Fibroblast of villous mesenchyme (primary cell): Measurements from ENCODE around the gene LGALS13. TPM values are rescaled to one million over a fixed set of nuclear protein-coding genes. Genes with fewer than 3 reads are reported as not detected.

Experiments used
- DNase-seq: peaks from one replicate; pipeline ENCODE4 v3.0.0-alpha.2; 2010; ENCODE audit warnings: low read depth
- H3K4me3 ChIP-seq: 2 replicates; pipeline ENCODE4 v1.5.1; 2011; ENCODE audit warnings: low read depth, mild to moderate bottlenecking, low read length
- total RNA-seq: library from RNA; depleted of rRNA; stranded (reverse); fragments of >200 nt; gene quantifications from 2 replicates; pipeline ENCODE4 v1.2.3, GENCODE V29; 2012
- TF ChIP-seq, protein P1 (sequence below): IDR thresholded peaks from 2 replicates; pipeline ENCODE4 v1.5.1; 2012; ENCODE audit warnings: low read depth, mild to moderate bottlenecking, low read length; ENCODE audit not compliant: insufficient read depth

The LGALS13 gene, protein sequence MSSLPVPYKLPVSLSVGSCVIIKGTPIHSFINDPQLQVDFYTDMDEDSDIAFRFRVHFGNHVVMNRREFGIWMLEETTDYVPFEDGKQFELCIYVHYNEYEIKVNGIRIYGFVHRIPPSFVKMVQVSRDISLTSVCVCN
- not detected in 2 replicates for total RNA-seq

DNA sequence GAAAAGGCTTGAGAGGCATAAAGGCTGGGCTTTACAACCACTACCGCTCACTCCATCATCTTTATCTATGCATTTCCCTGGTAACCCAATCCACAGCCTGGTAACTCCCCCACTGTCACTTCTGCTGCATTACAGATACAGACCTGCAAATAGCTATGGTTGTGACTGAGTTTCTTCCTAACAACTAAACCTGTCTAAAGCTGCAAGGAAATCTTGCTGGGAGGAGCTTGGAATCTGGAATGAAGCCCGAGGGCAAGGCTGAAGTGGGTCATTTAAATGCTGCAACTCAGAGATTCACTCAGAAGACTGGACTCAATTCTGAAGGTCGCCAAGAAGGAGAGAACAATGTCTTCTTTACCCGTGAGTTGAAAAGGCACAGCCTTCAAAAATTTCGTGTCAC, at the start of gene LGALS13:
TSS of gene LGALS13 (plus strand) at position 301 of the 400 bp plus-strand sequence. CDS start at position 346, 45 bp downstream.
- TF ChIP-seq, protein P1, sequence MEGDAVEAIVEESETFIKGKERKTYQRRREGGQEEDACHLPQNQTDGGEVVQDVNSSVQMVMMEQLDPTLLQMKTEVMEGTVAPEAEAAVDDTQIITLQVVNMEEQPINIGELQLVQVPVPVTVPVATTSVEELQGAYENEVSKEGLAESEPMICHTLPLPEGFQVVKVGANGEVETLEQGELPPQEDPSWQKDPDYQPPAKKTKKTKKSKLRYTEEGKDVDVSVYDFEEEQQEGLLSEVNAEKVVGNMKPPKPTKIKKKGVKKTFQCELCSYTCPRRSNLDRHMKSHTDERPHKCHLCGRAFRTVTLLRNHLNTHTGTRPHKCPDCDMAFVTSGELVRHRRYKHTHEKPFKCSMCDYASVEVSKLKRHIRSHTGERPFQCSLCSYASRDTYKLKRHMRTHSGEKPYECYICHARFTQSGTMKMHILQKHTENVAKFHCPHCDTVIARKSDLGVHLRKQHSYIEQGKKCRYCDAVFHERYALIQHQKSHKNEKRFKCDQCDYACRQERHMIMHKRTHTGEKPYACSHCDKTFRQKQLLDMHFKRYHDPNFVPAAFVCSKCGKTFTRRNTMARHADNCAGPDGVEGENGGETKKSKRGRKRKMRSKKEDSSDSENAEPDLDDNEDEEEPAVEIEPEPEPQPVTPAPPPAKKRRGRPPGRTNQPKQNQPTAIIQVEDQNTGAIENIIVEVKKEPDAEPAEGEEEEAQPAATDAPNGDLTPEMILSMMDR: no peak
- DNase-seq: no peak
- no peak within 1 kb of the TSS for H3K4me3 ChIP-seq

DNA sequence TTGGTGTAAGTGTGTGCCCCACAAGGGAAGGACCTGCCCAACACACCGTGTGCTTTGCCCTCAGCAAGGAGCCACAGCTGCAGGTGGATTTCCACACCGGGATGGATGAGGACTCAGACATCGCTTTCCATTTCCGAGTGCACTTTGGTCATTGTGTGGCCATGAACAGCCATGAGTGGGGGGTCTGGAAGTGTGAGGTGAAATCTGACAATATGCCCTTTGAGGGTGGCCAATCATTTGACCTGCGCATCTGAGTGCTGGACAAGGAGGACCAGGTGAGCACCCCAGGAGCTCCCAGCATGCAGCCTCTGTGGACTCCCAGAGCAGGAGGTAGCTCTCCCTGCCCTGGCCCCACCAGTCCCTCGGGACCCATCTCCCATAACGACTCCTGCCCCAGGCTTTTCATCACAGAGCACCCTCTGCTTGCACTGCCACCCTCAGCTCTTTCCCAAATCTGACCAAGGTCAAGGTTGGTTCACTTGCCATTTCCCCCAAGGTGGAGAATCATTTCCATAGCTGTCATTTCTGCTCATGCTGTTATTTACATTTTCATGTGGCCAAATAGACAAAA, 49.2 kb upstream of the LGALS13 start:
- no peak for DNase-seq
- TF ChIP-seq, protein P1: no peak
- H3K4me3 ChIP-seq: no peak overlapping the region

DNA sequence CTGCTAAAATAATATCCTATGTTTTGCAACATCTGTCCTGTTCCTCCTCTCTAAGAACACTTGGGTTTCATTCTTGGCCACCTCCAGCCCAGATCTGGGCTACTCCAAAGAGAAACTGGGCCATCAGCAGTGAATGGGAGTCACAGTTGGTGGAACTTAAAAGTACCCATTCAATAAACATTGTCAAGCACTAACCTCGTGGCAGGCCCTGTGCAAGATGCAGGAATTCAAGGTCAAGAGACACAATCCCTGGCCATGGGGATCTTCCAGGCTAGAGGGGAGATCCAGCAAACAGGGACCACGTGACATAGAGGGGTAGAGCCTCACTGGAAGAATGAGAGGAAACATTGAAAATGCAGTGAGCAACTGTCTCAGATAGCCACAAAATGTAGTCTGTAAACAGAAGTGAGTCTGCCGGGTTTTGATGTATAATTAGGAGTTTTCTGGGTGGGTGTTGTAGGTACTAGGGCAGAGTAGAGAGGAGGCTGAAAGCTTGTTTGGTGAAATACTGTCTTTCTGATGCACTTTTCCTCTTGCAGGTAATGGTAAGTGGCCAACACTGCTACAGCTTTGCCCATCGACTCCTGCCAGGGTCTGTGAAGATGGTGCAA, 47.5 kb upstream of the LGALS13 start:
- DNase-seq: no peak
- no peak overlapping the region for H3K4me3 ChIP-seq
- TF ChIP-seq, protein P1: no peak

DNA sequence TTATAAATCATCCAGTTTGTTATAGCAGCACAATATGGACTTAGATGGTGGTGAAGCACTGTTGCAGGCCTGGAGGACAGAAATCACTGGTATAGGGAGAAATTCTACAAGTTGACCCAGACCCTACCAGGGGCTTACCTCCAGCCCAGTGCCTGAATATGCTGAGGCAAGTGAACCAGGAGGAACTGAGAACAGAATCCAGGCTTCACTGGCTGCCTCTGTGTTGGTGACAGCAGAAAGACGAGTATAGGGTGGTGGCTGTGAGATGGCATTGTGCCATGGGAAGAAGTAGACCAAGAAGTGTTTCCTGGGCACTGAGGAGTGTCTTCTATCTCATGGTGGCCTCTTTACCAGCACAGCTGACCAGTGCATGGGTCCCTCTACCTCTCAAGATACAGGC, 46.4 kb upstream of the LGALS13 start:
- DNase-seq: no peak

DNA sequence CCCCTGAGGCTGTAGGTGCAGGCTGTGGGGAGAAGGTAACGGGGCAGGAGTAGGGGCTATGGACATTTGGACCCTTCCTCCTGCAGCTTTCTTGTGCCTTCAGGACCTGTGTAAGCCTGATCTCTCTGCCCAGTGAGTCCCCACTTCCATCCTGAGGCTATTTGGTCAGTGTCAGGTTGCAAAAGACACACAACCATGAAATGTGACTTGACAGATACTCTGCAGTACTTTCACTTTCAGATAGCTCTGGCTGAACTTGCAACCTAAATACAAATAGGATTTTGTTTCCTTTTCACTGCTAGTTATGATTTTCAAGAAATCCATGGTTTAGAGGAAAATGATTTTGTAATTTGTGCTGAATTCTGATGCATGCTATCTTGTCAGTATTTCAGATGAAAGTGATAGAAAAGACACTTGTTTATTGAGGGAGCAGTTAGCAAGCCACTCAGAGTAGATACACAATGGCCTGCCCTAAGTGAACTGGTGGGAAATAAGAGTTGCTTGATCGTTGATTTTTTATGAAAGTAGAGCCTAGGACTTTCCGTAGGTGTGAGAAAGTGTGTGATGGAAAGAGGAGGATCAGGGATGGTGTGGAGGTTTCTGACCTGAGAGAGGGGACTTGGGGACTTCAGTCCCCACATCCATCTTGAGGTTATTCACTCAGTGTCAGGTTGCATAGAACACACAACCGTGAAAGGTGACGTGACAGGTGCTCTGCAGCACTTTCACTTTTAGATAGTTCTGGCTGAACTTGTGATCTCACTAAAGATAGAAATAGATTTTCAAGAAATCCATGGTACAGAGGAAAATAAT, 44.3 kb upstream of the LGALS13 start:
- TF ChIP-seq, protein P1: no peak
- peak; percentile 14 for DNase-seq
- H3K4me3 ChIP-seq: no peak overlapping the region

More for the DNA sequence above, 46.4 kb upstream of the LGALS13 start:
- TF ChIP-seq, protein P1: no peak
- no peak overlapping the region for H3K4me3 ChIP-seq

DNA sequence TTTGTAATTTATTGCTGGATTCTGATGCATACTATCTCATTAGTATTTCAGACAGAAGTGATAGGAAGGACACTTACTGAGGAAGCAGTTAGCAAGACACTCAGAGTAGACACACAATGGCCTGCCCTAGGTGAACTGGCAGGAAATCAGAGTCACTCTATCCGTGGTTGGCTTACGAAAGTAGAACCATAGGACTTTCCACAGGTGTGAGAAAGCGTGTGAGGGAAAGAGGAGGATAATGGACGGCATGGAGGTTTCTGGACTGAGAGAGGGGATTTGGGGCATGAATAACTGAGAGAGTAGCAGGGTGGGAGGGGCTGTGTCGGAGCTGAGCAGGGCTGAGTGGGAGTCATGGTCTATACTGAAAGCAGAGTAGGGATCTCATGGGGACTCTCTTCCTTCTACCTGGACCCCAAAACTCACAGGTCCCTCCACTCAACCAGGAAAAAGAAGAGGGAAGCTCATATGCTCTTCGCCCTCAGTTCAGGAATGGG, 43.7 kb upstream of the LGALS13 start:
- no peak overlapping the region for H3K4me3 ChIP-seq
- DNase-seq: no peak
- TF ChIP-seq, protein P1: no peak
